PC-3 (cell line): ENCODE results near the gene LHFPL2. TPM values are rescaled to one million over a fixed set of nuclear protein-coding genes. Genes with fewer than 3 reads are reported as not detected.
"Not testable (repeated sequence)": the region's sequence is repeated elsewhere in the genome, so short reads cannot be mapped to it uniquely, and the experiment has no call there.

Source experiments
- ATAC-seq: fragments of 200-7000 bp; cut with Tn5 transposase; 2 replicates; pipeline ENCODE4 v1.9.1; 2020; ENCODE audit warnings: mild to moderate bottlenecking, moderate library complexity
- Bru-seq: library from RNA; stranded (reverse); fragments of 400-500 nt; gene quantifications from one replicate; lab custom pipeline; 2021; lab: Mats Ljungman, UMichigan
- BruChase-seq, 2 experiments: library from RNA; stranded (reverse); fragments of 400-500 nt; gene quantifications; one replicate each; lab custom pipeline; 2021; lab: Mats Ljungman, UMichigan
- BruUV-seq: library from RNA; stranded (reverse); fragments of 400-500 nt; replicated peaks from 2 replicates; lab custom pipeline; 2021; lab: Mats Ljungman, UMichigan
- CTCF ChIA-PET: fragments of 300-600 bp; sonication (Branson Sonifier 250); formaldehyde crosslinking; loops from one replicate; lab custom pipeline; 2022; ENCODE audit warnings: antibody characterized with exemption; lab: Charles Lee
- POLR2A ChIA-PET: fragments of 300-600 bp; sonication (Branson Sonifier 250); formaldehyde crosslinking; loops from one replicate; lab custom pipeline; 2022; ENCODE audit warnings: antibody characterized with exemption; ENCODE audit not compliant: unreplicated experiment; lab: Charles Lee
- DNase-seq: peaks from one replicate; pipeline ENCODE4 v3.0.0-alpha.2; 2015
- H2AFZ ChIP-seq: fragments of 300-600 bp; sonication (generic); 2 replicates; pipeline ENCODE4 v1.6.0; 2016; ENCODE audit warnings: antibody characterized with exemption, low read length
- H3F3A ChIP-seq: fragments of 300-600 bp; sonication (generic); one replicate; pipeline ENCODE4 v1.6.0; 2017; ENCODE audit warnings: antibody characterized with exemption, low read length, control low read depth, mild to moderate bottlenecking; ENCODE audit not compliant: unreplicated experiment
- H3K27ac ChIP-seq: fragments of 300-600 bp; sonication (generic); 2 replicates; pipeline ENCODE4 v1.5.1; 2016; ENCODE audit warnings: mild to moderate bottlenecking, low read length
- H3K27me3 ChIP-seq: fragments of 300-600 bp; sonication (generic); 2 replicates; pipeline ENCODE4 v1.6.1; 2016; ENCODE audit warnings: low read length, mixed read lengths
- H3K36me3 ChIP-seq: fragments of 300-600 bp; sonication (generic); 2 replicates; pipeline ENCODE4 v1.6.1; 2016; ENCODE audit warnings: low read depth, mixed run types, low read length, mixed read lengths
- H3K4me1 ChIP-seq: fragments of 300-600 bp; sonication (generic); 2 replicates; pipeline ENCODE4 v1.5.1; 2016; ENCODE audit warnings: low read length; ENCODE audit not compliant: insufficient read depth
- H3K4me2 ChIP-seq: fragments of 300-600 bp; sonication (generic); 2 replicates; pipeline ENCODE4 v1.6.0; 2016; ENCODE audit warnings: low read length
- H3K4me3 ChIP-seq: fragments of 300-600 bp; sonication (generic); 2 replicates; pipeline ENCODE4 v1.5.1; 2016; ENCODE audit warnings: mild to moderate bottlenecking, low read length, mixed read lengths
- H3K79me2 ChIP-seq: fragments of 300-600 bp; sonication (generic); 2 replicates; pipeline ENCODE4 v1.6.1; 2017; ENCODE audit warnings: low read length, mixed read lengths
- H3K9ac ChIP-seq: fragments of 300-600 bp; sonication (generic); 2 replicates; pipeline ENCODE4 v1.6.0; 2016; ENCODE audit warnings: mild to moderate bottlenecking, low read length
- H3K9me2 ChIP-seq: fragments of 300-600 bp; sonication (generic); replicated peaks from 2 replicates; pipeline ENCODE4 v1.6.1; 2016; ENCODE audit warnings: mixed run types, low read length, mixed read lengths
- H3K9me3 ChIP-seq: fragments of 300-600 bp; sonication (generic); 2 replicates; pipeline ENCODE4 v1.6.1; 2016; ENCODE audit warnings: low read length, mixed read lengths
- H4K20me1 ChIP-seq: fragments of 300-600 bp; sonication (generic); 2 replicates; pipeline ENCODE4 v1.6.1; 2016; ENCODE audit warnings: low read length, mixed read lengths
- CTCF ChIP-seq: fragments of 300-600 bp; sonication (generic); conservative IDR thresholded peaks from 2 replicates; pipeline ENCODE4 v1.5.1; 2017; ENCODE audit warnings: antibody characterized with exemption, low read depth, mild to moderate bottlenecking, low read length
- EZH2 ChIP-seq: fragments of 300-600 bp; sonication (generic); IDR thresholded peaks from one replicate; pipeline ENCODE4 v1.6.1; 2017; ENCODE audit warnings: antibody characterized with exemption, mild to moderate bottlenecking, low read length; ENCODE audit not compliant: unreplicated experiment
- EZH2phosphoT487 ChIP-seq: fragments of 300-600 bp; sonication (generic); IDR thresholded peaks from 2 replicates; pipeline ENCODE4 v1.6.1; 2018; ENCODE audit warnings: mild to moderate bottlenecking, antibody characterized with exemption, low read length, borderline replicate concordance
- intact Hi-C: fragments of 100-400 bp; cut with micrococcal nuclease; formaldehyde crosslinking; loops from 2 replicates; pipeline ENCODE4 v1.9.0; 2023
- long read RNA-seq: library from polyadenylated mRNA; unstranded; transcript quantifications from one replicate; pipeline ENCODE4 v2.0.0, GENCODE V29; 2021; ENCODE audit not compliant: unreplicated experiment
- total RNA-seq: library from RNA; depleted of rRNA; stranded (reverse); fragments of >200 nt; gene quantifications from 2 replicates; pipeline ENCODE4 v1.2.3, GENCODE V29; 2014; rRNA removed

LHFPL2 gene
- total RNA-seq (19.4 and 21.7 TPM in 2 replicates), Bru-seq, nascent RNA (percentile 84 among the genes with signal in this experiment), BruChase-seq, experiment 1, labeled RNA remaining after a 6-hour chase (percentile 70 among the genes with signal in this experiment), BruChase-seq, experiment 2, labeled RNA remaining after a 2-hour chase (percentile 68 among the genes with signal in this experiment)
- long read RNA-seq, full-length matches to known transcripts: 26 of 69 reads
- long read RNA-seq, partial matches to known transcripts: 23 of 69 reads
- long read RNA-seq, other reads (novel, unspliced or antisense): 20 of 69 reads

DNA sequence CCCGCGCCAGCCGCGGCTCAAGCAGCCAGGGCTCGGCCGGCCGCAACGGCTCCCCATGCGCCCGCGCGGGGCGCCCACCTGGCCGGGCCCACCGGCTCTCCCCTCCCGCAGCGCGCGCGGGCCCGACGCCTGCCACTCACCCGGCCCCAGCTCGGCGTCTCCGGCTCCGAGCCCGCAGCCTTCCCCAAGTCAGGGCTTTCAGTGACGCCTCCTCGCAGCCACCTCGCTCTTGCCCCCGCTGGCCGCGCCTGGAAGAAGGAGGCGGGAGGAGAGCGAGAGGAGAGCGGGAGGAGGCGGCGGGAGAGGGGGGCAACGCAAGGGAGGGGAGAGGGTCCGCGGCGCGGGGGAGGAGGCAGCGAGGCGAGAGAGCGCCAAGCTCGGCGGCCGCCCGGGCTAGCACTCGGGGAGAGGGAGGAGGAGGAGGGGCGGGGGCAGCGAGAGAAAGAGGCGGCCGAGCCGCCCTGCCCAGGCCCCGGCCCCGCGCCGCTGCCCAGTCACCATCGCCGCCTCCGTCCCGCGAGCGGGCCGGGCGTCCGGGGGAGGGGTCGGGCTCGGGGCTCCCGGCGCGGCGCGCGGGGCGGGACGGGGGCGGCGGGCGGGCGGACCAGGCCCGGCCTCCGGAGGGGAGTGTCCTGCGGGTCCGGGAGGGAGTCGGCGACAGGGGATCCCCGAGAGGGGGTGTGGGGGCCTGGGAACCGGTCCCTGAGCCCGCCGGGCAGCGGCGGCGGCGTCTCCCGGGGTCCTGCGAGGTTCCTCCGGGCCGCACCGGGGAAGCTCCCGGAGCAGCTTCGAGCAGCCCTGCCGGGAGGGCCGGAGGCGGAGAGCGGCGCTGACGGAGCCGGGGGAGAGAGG is at the start of gene LHFPL2:
LHFPL2 (minus strand) TSS at position 414 of the 852 bp plus-strand sequence. CDS start 138,559 bp downstream, outside the sequence.
- H4K20me1 ChIP-seq: peaks cover 6% of the 10 kb centered on the region; the same call in 1 of the 2 replicates
- H3K4me3 ChIP-seq: peak within 1 kb of the TSS; percentile 77
- H3K27me3 ChIP-seq: no peaks in the 10 kb centered on the region
- H3K36me3 ChIP-seq: 0 out of 2 replicates have a peak, but pooled peaks cover 4% of the 10 kb centered on the region
- peaks cover 46% of the 10 kb centered on the region for H3K79me2 ChIP-seq
- H3K4me2 ChIP-seq: peak within 1 kb of the TSS; percentile 90
- peak within 1 kb of the TSS; percentile 70 for H3K27ac ChIP-seq
- peak; percentile 74 for ATAC-seq
- intact Hi-C loops: loop anchor here (5.0 to 10.0 kb wide), 4 partner anchors 74 to 319 kb away; no protein-coding TSS in a partner anchor
- peak; percentile 59 for DNase-seq
- H3K9ac ChIP-seq: peak within 1 kb of the TSS; percentile 92
- H3F3A ChIP-seq: no peaks in the 10 kb centered on the region
- CTCF ChIA-PET: interaction anchor here (0.6 kb wide), 2 partner anchors 143 to 148 kb away, joined by 3 to 5 read pairs; no protein-coding TSS in a partner anchor
- POLR2A ChIA-PET: interaction anchor here (0.6 to 0.9 kb wide), 4 partner anchors 61 to 337 kb away, joined by 3 to 5 read pairs (median 3); partner anchors contain the start of gene ARSB
- H2AFZ ChIP-seq: peak within 1 kb of the TSS; percentile 78
- H3K4me1 ChIP-seq: peaks cover 26% of the 10 kb centered on the region
- no TSS peak for BruUV-seq
- H3K9me2 ChIP-seq: no peaks in the 10 kb centered on the region
- H3K9me3 ChIP-seq: no peaks in the 10 kb centered on the region
- TF ChIP-seq CTCF (no peak), EZH2phosphoT487 (no peak)

- intact Hi-C loops: no loop called here
- Histone ChIP-seq H3K79me2 (no peaks in the 10 kb centered on the region), H3F3A (no peaks in the 10 kb centered on the region), H3K36me3 (no peaks in the 10 kb centered on the region), H3K9me2 (no peaks in the 10 kb centered on the region), H3K9me3 (no peaks in the 10 kb centered on the region), H4K20me1 (no peaks in the 10 kb centered on the region), H3K4me1 (peaks cover 25% of the 10 kb centered on the region), H3K4me2 (no peak overlapping the region), H2AFZ (no peak overlapping the region), H3K27me3 (no peaks in the 10 kb centered on the region), H3K4me3 (no peak overlapping the region), H3K27ac (no peak overlapping the region), H3K9ac (no peak overlapping the region)
- no TSS peak for BruUV-seq
- TF ChIP-seq EZH2phosphoT487: no peak
- TF ChIP-seq CTCF: no peak
- no peak for TF ChIP-seq EZH2
- CTCF ChIA-PET: no interaction called here
- no peak for ATAC-seq
- POLR2A ChIA-PET: no interaction called here
- no peak for DNase-seq
These were observed 48.1 kb upstream of the LHFPL2 start for GRCh38 chr5:78696637-78697036.

- H3K27me3 ChIP-seq, H3F3A ChIP-seq, H3K9ac ChIP-seq, H3K4me3 ChIP-seq, CTCF ChIA-PET, H3K27ac ChIP-seq, H3K4me2 ChIP-seq, H3K9me3 ChIP-seq, ATAC-seq, H3K36me3 ChIP-seq, H4K20me1 ChIP-seq, H3K9me2 ChIP-seq, BruUV-seq, H2AFZ ChIP-seq, DNase-seq, H3K79me2 ChIP-seq, intact Hi-C loops: not testable (repeated sequence)
- POLR2A ChIA-PET: interaction anchor here (0.7 kb wide), 1 partner anchor 499 kb away, joined by 4 read pairs; no protein-coding TSS in a partner anchor
- peaks cover 25% of the 10 kb centered on the region for H3K4me1 ChIP-seq
These were observed 47.5 kb upstream of the LHFPL2 start for GRCh38 chr5:78696052-78696451.
